ENCODE data around the gene ATP6V0E2.

- TF ChIP-seq POLR2A (IDR thresholded peaks at IDR 0.05) = no peak
- TF ChIP-seq, protein P1, sequence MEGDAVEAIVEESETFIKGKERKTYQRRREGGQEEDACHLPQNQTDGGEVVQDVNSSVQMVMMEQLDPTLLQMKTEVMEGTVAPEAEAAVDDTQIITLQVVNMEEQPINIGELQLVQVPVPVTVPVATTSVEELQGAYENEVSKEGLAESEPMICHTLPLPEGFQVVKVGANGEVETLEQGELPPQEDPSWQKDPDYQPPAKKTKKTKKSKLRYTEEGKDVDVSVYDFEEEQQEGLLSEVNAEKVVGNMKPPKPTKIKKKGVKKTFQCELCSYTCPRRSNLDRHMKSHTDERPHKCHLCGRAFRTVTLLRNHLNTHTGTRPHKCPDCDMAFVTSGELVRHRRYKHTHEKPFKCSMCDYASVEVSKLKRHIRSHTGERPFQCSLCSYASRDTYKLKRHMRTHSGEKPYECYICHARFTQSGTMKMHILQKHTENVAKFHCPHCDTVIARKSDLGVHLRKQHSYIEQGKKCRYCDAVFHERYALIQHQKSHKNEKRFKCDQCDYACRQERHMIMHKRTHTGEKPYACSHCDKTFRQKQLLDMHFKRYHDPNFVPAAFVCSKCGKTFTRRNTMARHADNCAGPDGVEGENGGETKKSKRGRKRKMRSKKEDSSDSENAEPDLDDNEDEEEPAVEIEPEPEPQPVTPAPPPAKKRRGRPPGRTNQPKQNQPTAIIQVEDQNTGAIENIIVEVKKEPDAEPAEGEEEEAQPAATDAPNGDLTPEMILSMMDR (IDR thresholded peaks at IDR 0.05) = no peak
- no peak for TF ChIP-seq POLR2AphosphoS5 (IDR thresholded peaks at IDR 0.05)
- no peak for TF ChIP-seq EP300 (IDR thresholded peaks at IDR 0.05)
Observed at GRCh38 chr7:149853157-149853556, 20.6 kb upstream of the ATP6V0E2 start.

Measured in gastroesophageal sphincter (tissue), 3 donors.